Neural cell (in vitro differentiated cells): ENCODE results near the gene SAP130. TPM values are rescaled to one million over a fixed set of nuclear protein-coding genes. Genes with fewer than 3 reads are reported as not detected.

ENCODE experiments used
- H2AFZ ChIP-seq: fragments of 200-600, 300-800 bp; sonication (generic), shearing (Covaris generic); 2 replicates; pipeline ENCODE4 v1.6.0; 2014; ENCODE audit warnings: low read depth, mild to moderate bottlenecking, antibody characterized with exemption, low read length, moderate library complexity
- H3F3A ChIP-seq: fragments of 200-600 bp; shearing (Covaris generic); 2 replicates; pipeline ENCODE4 v1.6.1; 2016; ENCODE audit warnings: mild to moderate bottlenecking, moderate library complexity, mixed read lengths, antibody characterized with exemption, low read length; ENCODE audit not compliant: insufficient read depth, poor library complexity, severe bottlenecking
- H3K27ac ChIP-seq: fragments of 200-600, 300-800 bp; sonication (generic), shearing (Covaris generic); 2 replicates; pipeline ENCODE4 v1.5.1; 2014; ENCODE audit warnings: mild to moderate bottlenecking, low read length, moderate library complexity
- H3K27me3 ChIP-seq: fragments of 300-800, 200-600 bp; sonication (generic), shearing (Covaris generic); 2 replicates; pipeline ENCODE4 v1.6.0; 2014; ENCODE audit warnings: mild to moderate bottlenecking, low read depth, low read length, moderate library complexity; ENCODE audit not compliant: insufficient read depth
- H3K36me3 ChIP-seq: fragments of 300-800, 200-600 bp; sonication (generic), shearing (Covaris generic); 2 replicates; pipeline ENCODE4 v1.5.1; 2014; ENCODE audit warnings: mild to moderate bottlenecking, antibody characterized with exemption, low read length, moderate library complexity; ENCODE audit not compliant: insufficient read depth
- H3K4me2 ChIP-seq: fragments of 300-800, 200-600 bp; sonication (generic), shearing (Covaris generic); 2 replicates; pipeline ENCODE4 v1.6.0; 2014; ENCODE audit warnings: mild to moderate bottlenecking, low read length
- H3K4me3 ChIP-seq: fragments of 300-800, 200-600 bp; sonication (generic), shearing (Covaris generic); 2 replicates; pipeline ENCODE4 v1.5.1; 2014; ENCODE audit warnings: mild to moderate bottlenecking, low read length, moderate library complexity
- H3K79me2 ChIP-seq: fragments of 200-600 bp; shearing (Covaris generic); replicated peaks from 2 replicates; pipeline ENCODE4 v1.6.0; 2014; ENCODE audit warnings: mild to moderate bottlenecking, low read length, moderate library complexity; ENCODE audit not compliant: insufficient read depth
- H3K9ac ChIP-seq: fragments of 300-800, 200-600 bp; sonication (generic), shearing (Covaris generic); 2 replicates; pipeline ENCODE4 v1.6.1; 2016; ENCODE audit warnings: mild to moderate bottlenecking, low read length, mixed read lengths
- H3K9me2 ChIP-seq: fragments of 200-600 bp; shearing (Covaris generic); 2 replicates; pipeline ENCODE4 v1.6.1; 2016; ENCODE audit warnings: mild to moderate bottlenecking, low read length, mixed read lengths; ENCODE audit not compliant: insufficient read depth
- H3K9me3 ChIP-seq: fragments of 200-600, 300-800 bp; sonication (generic), shearing (Covaris generic); 2 replicates; pipeline ENCODE4 v1.6.1; 2016; ENCODE audit warnings: mild to moderate bottlenecking, mixed run types, low read length, moderate library complexity, mixed read lengths
- H4K20me1 ChIP-seq: fragments of 200-600 bp; shearing (Covaris generic); 2 replicates; pipeline ENCODE4 v1.6.1; 2016; ENCODE audit warnings: mild to moderate bottlenecking, mixed run types; ENCODE audit not compliant: insufficient read depth
- EP300 ChIP-seq: fragments of 450-650 bp; conservative IDR thresholded peaks from 2 replicates; pipeline ENCODE4 v1.6.1; 2014; ENCODE audit warnings: antibody characterized with exemption, mild to moderate bottlenecking, moderate library complexity; ENCODE audit not compliant: poor library complexity, severe bottlenecking
- EZH2 ChIP-seq: fragments of 200-600, 300-800 bp; shearing (Covaris generic), sonication (generic); IDR thresholded peaks from 2 replicates; pipeline ENCODE4 v1.6.1; 2014; ENCODE audit warnings: antibody characterized with exemption, low read length, borderline replicate concordance, mild to moderate bottlenecking; ENCODE audit not compliant: insufficient read depth, poor library complexity, severe bottlenecking
- MXI1 ChIP-seq: fragments of 450-650 bp; conservative IDR thresholded peaks from 2 replicates; pipeline ENCODE4 v1.6.1; 2014; ENCODE audit warnings: antibody characterized with exemption, mild to moderate bottlenecking; ENCODE audit not compliant: poor library complexity, severe bottlenecking
- POLR2AphosphoS5 ChIP-seq: IDR thresholded peaks from 2 replicates; pipeline ENCODE4 v1.6.1; 2012
- RAD21 ChIP-seq: fragments of 450-650 bp; conservative IDR thresholded peaks from 2 replicates; pipeline ENCODE4 v1.6.1; 2014; ENCODE audit warnings: antibody characterized with exemption, mild to moderate bottlenecking, moderate library complexity
- SMC3 ChIP-seq: fragments of 450-650 bp; conservative IDR thresholded peaks from 2 replicates; pipeline ENCODE4 v1.6.1; 2014; ENCODE audit warnings: antibody characterized with exemption, mild to moderate bottlenecking, moderate library complexity; ENCODE audit not compliant: poor library complexity
- TAF1 ChIP-seq: IDR thresholded peaks from 2 replicates; pipeline ENCODE4 v1.6.1; 2012; ENCODE audit warnings: low read depth
- polyA plus RNA-seq: library from polyadenylated mRNA; depleted of rRNA; stranded (reverse); fragments of >200 nt; gene quantifications from 2 replicates; pipeline ENCODE4 v1.2.3, GENCODE V29; 2014
- TF ChIP-seq, protein P1 (sequence below): IDR thresholded peaks from 2 replicates; pipeline ENCODE4 v1.6.1; 2012; ENCODE audit warnings: borderline replicate concordance
- TF ChIP-seq, protein P2 (sequence below): fragments of 450-650 bp; IDR thresholded peaks from 2 replicates; pipeline ENCODE4 v1.5.1; 2014; ENCODE audit warnings: antibody characterized with exemption, mild to moderate bottlenecking, moderate library complexity; ENCODE audit not compliant: poor library complexity, severe bottlenecking

SAP130 gene
- polyA plus RNA-seq, 1 donor from 2014 or later = 5.6 TPM

DNA sequence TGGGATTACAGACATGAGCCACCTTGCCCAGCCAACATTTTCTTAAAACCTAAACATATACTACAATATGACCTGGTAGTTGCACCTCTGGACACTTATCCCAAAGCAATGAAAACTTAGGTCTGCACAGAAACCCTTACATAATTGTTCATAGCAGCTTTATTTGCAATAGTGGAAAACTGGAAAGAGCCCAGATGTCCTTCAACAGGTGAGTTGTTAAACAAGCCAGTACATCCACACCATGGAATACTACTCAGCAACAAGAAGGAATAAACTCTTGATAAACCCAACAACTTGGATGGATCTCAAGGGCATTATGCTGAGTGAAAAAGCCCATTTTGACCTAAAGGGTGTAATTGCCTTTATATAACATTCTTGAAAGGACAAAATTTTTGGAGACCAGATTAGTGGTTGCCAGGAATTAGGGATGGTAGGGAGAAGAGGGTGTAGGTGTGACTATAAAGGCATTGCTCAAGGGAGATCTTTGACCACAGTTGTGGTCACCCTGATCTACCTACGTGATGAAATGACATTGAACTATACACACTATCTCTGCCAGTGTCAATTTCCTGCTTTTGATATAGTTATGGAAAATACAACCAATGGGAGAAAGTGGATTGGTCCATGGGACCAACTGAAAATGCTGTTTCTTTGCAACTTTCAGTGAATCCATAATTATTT, 130.2 kb downstream of the SAP130 start:
- H3K79me2 ChIP-seq = no peaks in the 10 kb centered on the region
- H3K4me2 ChIP-seq = no peak overlapping the region
- no peaks in the 10 kb centered on the region for H3K27me3 ChIP-seq
- H3K27ac ChIP-seq = no peak overlapping the region
- no peaks in the 10 kb centered on the region for H3K36me3 ChIP-seq
- no peaks in the 10 kb centered on the region for H3K9me2 ChIP-seq
- H2AFZ ChIP-seq = no peak overlapping the region
- TF ChIP-seq TAF1 (no peak), POLR2AphosphoS5 (no peak), EZH2 (no peak), EP300 (no peak), SMC3 (no peak), MXI1 (no peak)
- TF ChIP-seq, protein P1, sequence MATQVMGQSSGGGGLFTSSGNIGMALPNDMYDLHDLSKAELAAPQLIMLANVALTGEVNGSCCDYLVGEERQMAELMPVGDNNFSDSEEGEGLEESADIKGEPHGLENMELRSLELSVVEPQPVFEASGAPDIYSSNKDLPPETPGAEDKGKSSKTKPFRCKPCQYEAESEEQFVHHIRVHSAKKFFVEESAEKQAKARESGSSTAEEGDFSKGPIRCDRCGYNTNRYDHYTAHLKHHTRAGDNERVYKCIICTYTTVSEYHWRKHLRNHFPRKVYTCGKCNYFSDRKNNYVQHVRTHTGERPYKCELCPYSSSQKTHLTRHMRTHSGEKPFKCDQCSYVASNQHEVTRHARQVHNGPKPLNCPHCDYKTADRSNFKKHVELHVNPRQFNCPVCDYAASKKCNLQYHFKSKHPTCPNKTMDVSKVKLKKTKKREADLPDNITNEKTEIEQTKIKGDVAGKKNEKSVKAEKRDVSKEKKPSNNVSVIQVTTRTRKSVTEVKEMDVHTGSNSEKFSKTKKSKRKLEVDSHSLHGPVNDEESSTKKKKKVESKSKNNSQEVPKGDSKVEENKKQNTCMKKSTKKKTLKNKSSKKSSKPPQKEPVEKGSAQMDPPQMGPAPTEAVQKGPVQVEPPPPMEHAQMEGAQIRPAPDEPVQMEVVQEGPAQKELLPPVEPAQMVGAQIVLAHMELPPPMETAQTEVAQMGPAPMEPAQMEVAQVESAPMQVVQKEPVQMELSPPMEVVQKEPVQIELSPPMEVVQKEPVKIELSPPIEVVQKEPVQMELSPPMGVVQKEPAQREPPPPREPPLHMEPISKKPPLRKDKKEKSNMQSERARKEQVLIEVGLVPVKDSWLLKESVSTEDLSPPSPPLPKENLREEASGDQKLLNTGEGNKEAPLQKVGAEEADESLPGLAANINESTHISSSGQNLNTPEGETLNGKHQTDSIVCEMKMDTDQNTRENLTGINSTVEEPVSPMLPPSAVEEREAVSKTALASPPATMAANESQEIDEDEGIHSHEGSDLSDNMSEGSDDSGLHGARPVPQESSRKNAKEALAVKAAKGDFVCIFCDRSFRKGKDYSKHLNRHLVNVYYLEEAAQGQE = no peak
- TF ChIP-seq, protein P2, sequence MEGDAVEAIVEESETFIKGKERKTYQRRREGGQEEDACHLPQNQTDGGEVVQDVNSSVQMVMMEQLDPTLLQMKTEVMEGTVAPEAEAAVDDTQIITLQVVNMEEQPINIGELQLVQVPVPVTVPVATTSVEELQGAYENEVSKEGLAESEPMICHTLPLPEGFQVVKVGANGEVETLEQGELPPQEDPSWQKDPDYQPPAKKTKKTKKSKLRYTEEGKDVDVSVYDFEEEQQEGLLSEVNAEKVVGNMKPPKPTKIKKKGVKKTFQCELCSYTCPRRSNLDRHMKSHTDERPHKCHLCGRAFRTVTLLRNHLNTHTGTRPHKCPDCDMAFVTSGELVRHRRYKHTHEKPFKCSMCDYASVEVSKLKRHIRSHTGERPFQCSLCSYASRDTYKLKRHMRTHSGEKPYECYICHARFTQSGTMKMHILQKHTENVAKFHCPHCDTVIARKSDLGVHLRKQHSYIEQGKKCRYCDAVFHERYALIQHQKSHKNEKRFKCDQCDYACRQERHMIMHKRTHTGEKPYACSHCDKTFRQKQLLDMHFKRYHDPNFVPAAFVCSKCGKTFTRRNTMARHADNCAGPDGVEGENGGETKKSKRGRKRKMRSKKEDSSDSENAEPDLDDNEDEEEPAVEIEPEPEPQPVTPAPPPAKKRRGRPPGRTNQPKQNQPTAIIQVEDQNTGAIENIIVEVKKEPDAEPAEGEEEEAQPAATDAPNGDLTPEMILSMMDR = no peak
- H3K9me3 ChIP-seq = no peaks in the 10 kb centered on the region
- H3K9ac ChIP-seq = no peak overlapping the region
- no peak overlapping the region for H3K4me3 ChIP-seq
- no peaks in the 10 kb centered on the region for H4K20me1 ChIP-seq
- no peaks in the 10 kb centered on the region for H3F3A ChIP-seq

GRCh38 chr2:127893494-127893893, 134.4 kb downstream of the SAP130 start:
- Histone ChIP-seq H3K36me3 (no peaks in the 10 kb centered on the region), H3K9ac (no peak overlapping the region), H4K20me1 (no peaks in the 10 kb centered on the region), H3K79me2 (no peaks in the 10 kb centered on the region), H3K9me2 (no peaks in the 10 kb centered on the region), H2AFZ (no peak overlapping the region), H3K4me2 (no peak overlapping the region), H3K4me3 (no peak overlapping the region), H3F3A (no peaks in the 10 kb centered on the region), H3K27ac (no peak overlapping the region), H3K9me3 (no peaks in the 10 kb centered on the region), H3K27me3 (no peaks in the 10 kb centered on the region)
- TF ChIP-seq POLR2AphosphoS5 (no peak), EP300 (no peak), TAF1 (no peak), SMC3 (no peak), EZH2 (no peak), MXI1 (no peak), RAD21 (no peak)
- TF ChIP-seq, protein P1 = no peak
- TF ChIP-seq, protein P2 = no peak
